Transverse colon (tissue), 4 donors: Measurements from ENCODE around the gene MT1F.

ENCODE experiments used
- EP300 ChIP-seq: sonication (generic); formaldehyde crosslinking; IDR thresholded peaks from one replicate; pipeline ENCODE4 v1.6.1; 2017; ENCODE audit warnings: antibody characterized with exemption, low read depth
- POLR2A ChIP-seq: fragments of 450-650 bp; IDR thresholded peaks from one replicate; pipeline ENCODE4 v1.6.1; 2016; ENCODE audit warnings: antibody characterized with exemption, mild to moderate bottlenecking, moderate library complexity
- POLR2AphosphoS5 ChIP-seq, 3 donors: sonication (generic); formaldehyde crosslinking; IDR thresholded peaks; one replicate each; pipeline ENCODE4 v1.6.1; 2016; ENCODE audit warnings: antibody characterized with exemption in 3 of 3
- TF ChIP-seq, protein P1 (sequence below), 5 experiments: fragments of 200-600 bp in 3 of 5; fragments of 450-650 bp in 2 of 5; sonication (generic) in 3 of 5; IDR thresholded peaks; 1 replicate in 2 of 5; 2 replicates in 3 of 5; pipeline ENCODE4 v1.5.1; 2016 to 2017; ENCODE audit warnings: antibody characterized with exemption in 5 of 5, inconsistent platforms in 3 of 5, mild to moderate bottlenecking in 2 of 5, moderate library complexity in 1 of 5

DNA sequence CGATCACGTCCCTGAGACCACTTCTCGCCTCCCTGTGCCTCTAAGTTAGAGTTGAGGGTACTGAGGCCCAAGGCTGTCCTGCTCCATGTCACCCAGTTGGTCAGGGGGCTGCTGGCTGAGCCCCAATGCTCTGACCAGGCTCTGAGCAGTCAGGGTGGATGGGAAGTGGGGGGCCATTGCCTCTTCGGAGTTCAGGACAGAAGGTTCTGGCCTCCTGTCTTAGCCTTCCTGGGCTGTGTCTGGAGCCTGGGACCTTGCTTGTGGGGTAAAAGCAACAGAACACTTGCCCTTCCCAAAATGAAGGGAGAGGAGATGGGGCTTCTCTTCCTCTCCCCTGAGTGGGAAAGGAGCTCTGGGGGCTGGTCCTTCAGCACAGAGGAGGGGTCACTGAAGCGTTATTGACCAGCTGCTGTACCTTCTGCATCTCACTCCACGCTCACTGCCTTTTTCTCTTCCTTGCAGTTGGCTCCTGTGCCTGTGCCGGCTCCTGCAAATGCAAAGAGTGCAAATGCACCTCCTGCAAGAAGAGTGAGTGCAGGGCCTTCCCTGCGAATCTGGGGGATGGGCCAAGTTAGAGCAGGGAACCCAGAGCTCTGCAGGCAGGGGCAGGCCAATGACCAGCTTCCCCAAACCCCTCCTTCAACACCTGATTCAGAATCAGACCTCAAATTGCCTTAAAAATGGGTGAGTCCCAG lies 25.1 kb downstream of the MT1F start:
- TF ChIP-seq, protein P1, sequence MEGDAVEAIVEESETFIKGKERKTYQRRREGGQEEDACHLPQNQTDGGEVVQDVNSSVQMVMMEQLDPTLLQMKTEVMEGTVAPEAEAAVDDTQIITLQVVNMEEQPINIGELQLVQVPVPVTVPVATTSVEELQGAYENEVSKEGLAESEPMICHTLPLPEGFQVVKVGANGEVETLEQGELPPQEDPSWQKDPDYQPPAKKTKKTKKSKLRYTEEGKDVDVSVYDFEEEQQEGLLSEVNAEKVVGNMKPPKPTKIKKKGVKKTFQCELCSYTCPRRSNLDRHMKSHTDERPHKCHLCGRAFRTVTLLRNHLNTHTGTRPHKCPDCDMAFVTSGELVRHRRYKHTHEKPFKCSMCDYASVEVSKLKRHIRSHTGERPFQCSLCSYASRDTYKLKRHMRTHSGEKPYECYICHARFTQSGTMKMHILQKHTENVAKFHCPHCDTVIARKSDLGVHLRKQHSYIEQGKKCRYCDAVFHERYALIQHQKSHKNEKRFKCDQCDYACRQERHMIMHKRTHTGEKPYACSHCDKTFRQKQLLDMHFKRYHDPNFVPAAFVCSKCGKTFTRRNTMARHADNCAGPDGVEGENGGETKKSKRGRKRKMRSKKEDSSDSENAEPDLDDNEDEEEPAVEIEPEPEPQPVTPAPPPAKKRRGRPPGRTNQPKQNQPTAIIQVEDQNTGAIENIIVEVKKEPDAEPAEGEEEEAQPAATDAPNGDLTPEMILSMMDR (IDR thresholded peaks at IDR 0.05): no peak
- TF ChIP-seq POLR2A (no peak), POLR2AphosphoS5 (IDR thresholded peaks at IDR 0.05) (no peak), EP300 (no peak)
